Lower lobe of right lung (tissue), 2 donors: Measurements from ENCODE around the gene HSP90AB1. TPM values are rescaled to one million over a fixed set of nuclear protein-coding genes. Genes with fewer than 3 reads are reported as not detected.

Experiments
- ATAC-seq, 2 donors: fragments of 200-7000 bp; cut with Tn5 transposase; one replicate each; pipeline ENCODE4 v1.9.1; 2020 to 2022; ENCODE audit warnings: mild to moderate bottlenecking in 2 of 2, moderate library complexity in 2 of 2
- DNase-seq: peaks from one replicate; pipeline ENCODE4 v3.0.0-alpha.2; 2020
- H3K27ac ChIP-seq: fragments of 200-600 bp; one replicate; pipeline ENCODE4 v1.8.0; 2022
- H3K27me3 ChIP-seq: fragments of 200-600 bp; one replicate; pipeline ENCODE4 v1.8.0; 2022; ENCODE audit warnings: low read depth
- H3K36me3 ChIP-seq: fragments of 200-600 bp; one replicate; pipeline ENCODE4 v1.8.0; 2022; ENCODE audit warnings: mild to moderate bottlenecking
- H3K4me1 ChIP-seq: fragments of 200-600 bp; one replicate; pipeline ENCODE4 v1.8.0; 2022
- H3K4me3 ChIP-seq: fragments of 200-600 bp; one replicate; pipeline ENCODE4 v1.8.0; 2022; ENCODE audit warnings: mild to moderate bottlenecking
- H3K9me3 ChIP-seq: fragments of 200-600 bp; one replicate; pipeline ENCODE4 v1.8.0; 2022
- CTCF ChIP-seq: fragments of 200-600 bp; IDR thresholded peaks from one replicate; pipeline ENCODE4 v1.8.0; 2022; ENCODE audit warnings: antibody characterized with exemption, mild to moderate bottlenecking
- intact Hi-C: fragments of 100-400 bp; cut with DNase I; formaldehyde crosslinking; loops from one replicate; pipeline ENCODE4 v1.11.0; 2022
- total RNA-seq: library from RNA; stranded (reverse); fragmentation: NEBNext Ultra II Directional; extraction: Animal tissue kit (Norgen Biotek cat#: 25700); gene quantifications from one replicate; pipeline ENCODE4 v1.2.1, GENCODE V29; 2021
- donor health status: DM: no; HTN: yes; CAD: no; lungs with severe emphysema.

HSP90AB1 gene
- total RNA-seq, 1 donor from 2014 or later = 680 TPM

- DNase-seq (peak; percentile 60), ATAC-seq (peak; percentile 78)
- Histone ChIP-seq H3K4me3 (peak overlapping the region; percentile 55), H3K36me3 (peaks cover 23% of the 10 kb centered on the region), H3K27me3 (peaks cover 58% of the 10 kb centered on the region), H3K27ac (no peak overlapping the region), H3K4me1 (peaks cover 14% of the 10 kb centered on the region), H3K9me3 (no peaks in the 10 kb centered on the region)
- TF ChIP-seq CTCF = no peak
- intact Hi-C loops = no loop called here
These were observed 50.5 kb downstream of the HSP90AB1 start for GRCh38 chr6:44297063-44298038.

DNA sequence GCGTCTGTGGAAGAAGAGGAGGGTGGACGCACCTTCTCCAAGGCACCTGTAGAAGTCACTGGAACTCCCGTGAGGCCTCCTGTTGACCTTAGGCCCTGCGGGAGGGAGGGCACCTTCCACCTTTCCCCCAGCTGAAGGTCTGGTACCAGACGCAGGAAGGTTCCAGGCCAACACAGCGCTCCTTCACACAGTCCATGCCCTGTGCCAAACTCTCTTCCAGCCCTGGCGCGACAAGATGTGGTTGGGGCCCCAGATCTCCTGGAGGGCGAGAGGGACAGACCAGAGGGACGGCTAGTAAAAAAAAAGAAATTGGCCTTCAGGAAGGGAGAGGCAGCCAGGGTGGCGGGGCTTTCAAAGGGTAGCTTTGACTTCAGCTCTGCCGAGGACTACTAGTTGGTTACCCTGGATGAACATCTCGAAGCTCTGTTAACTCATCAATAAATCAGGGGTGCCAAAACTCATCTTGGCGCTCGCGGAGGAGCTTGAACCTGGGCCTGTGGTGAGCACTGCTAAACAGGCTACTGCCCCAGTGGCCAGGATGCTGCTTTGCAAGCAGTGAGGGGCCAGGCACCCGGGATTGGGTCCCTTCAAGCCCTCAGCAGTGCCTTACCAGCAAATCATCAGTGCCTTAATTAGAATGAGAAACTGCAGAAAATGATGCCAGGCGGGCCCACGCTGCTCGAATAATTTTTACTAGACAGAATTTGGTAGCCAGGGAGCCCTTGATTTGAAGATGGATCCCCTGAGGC is 51.3 kb downstream of the HSP90AB1 start:
- Histone ChIP-seq H3K27me3 (peaks cover 50% of the 10 kb centered on the region), H3K36me3 (peaks cover 32% of the 10 kb centered on the region), H3K4me3 (no peak overlapping the region), H3K9me3 (no peaks in the 10 kb centered on the region), H3K4me1 (peaks cover 14% of the 10 kb centered on the region), H3K27ac (no peak overlapping the region)
- ATAC-seq = no peak
- no peak for TF ChIP-seq CTCF
- no peak for DNase-seq
- intact Hi-C loops = no loop called here

GRCh38 chr6:44298864-44299263 is 52.0 kb downstream of the HSP90AB1 start:
- H3K27ac ChIP-seq = no peak overlapping the region
- TF ChIP-seq CTCF = no peak
- DNase-seq (no peak), ATAC-seq (no peak)
- H3K27me3 ChIP-seq = peaks cover 44% of the 10 kb centered on the region
- no peak overlapping the region for H3K4me3 ChIP-seq
- intact Hi-C loops = no loop called here
- H3K4me1 ChIP-seq = peaks cover 14% of the 10 kb centered on the region
- H3K9me3 ChIP-seq = no peaks in the 10 kb centered on the region
- peaks cover 38% of the 10 kb centered on the region for H3K36me3 ChIP-seq

DNA sequence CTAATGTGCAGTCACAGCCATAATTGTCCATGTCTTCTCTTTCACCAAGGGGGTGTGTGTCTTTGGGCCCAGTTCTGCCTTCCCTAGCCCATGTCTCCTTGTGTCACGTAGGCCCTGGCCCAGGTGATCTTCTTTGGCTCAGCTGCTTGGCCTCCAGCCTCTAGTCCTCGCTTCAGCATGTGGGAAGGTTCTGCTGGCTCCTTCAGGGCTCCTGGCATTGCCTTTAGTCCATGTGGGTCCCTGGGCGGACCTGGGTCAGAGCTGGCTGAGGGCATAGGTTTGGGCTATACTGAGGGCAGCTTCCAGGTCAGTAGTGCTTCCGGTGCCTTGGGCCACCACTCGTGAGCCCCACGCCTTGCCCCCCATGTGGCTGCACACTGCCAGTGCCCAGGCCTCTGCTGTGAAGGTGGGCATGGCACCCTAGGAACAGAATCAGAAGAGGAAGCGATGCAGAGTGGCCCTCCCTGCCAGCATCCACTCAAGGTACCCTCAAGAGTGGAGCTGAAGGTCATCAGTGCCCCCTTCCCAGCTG is 53.5 kb downstream of the HSP90AB1 start:
- DNase-seq = no peak
- no peak overlapping the region for H3K27ac ChIP-seq
- H3K9me3 ChIP-seq = no peaks in the 10 kb centered on the region
- no peak overlapping the region for H3K4me3 ChIP-seq
- peaks cover 53% of the 10 kb centered on the region for H3K36me3 ChIP-seq
- no peak for ATAC-seq
- TF ChIP-seq CTCF = no peak
- intact Hi-C loops = no loop called here
- H3K4me1 ChIP-seq = peaks cover 14% of the 10 kb centered on the region
- peaks cover 31% of the 10 kb centered on the region for H3K27me3 ChIP-seq

DNA sequence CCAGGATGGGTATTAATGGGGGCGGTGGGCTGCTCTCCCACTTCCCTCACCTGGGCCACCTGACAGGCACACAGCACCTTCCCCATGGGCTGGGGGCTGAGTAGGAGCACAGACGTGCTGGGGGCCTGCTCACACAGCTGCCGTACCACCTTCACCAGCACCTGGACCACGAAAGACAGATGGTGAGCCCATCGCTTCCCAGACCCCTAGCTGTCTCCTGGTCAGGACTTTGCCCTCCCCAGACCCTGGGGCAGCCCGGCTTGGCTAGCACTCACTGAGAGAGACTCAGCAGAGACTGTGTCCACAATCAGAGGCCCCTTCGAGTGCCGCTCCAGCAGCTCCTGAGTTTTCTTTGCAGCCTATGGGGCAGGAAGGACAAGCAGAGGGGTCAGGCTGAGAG is 54.2 kb downstream of the HSP90AB1 start:
- no peaks in the 10 kb centered on the region for H3K9me3 ChIP-seq
- H3K4me3 ChIP-seq = no peak overlapping the region
- H3K36me3 ChIP-seq = peaks cover 61% of the 10 kb centered on the region
- no peak overlapping the region for H3K27ac ChIP-seq
- DNase-seq (no peak), ATAC-seq (no peak)
- intact Hi-C loops = no loop called here
- peaks cover 14% of the 10 kb centered on the region for H3K4me1 ChIP-seq
- H3K27me3 ChIP-seq = peaks cover 24% of the 10 kb centered on the region
- no peak for TF ChIP-seq CTCF
